HEK293T (cell line): ENCODE results near the gene MNAT1.

Experiments
- ELF4 ChIP-seq: fragments of 450-650 bp; IDR thresholded peaks from 2 replicates; pipeline ENCODE4 v1.6.1; 2017; ENCODE audit warnings: antibody characterized with exemption
- FOXM1 ChIP-seq: fragments of 450-650 bp; IDR thresholded peaks from 2 replicates; pipeline ENCODE4 v1.6.1; 2017; ENCODE audit warnings: mild to moderate bottlenecking, borderline replicate concordance
- LEF1 ChIP-seq: fragments of 450-650 bp; IDR thresholded peaks from 2 replicates; pipeline ENCODE4 v1.6.1; 2017; ENCODE audit warnings: mild to moderate bottlenecking, borderline replicate concordance
- PKNOX1 ChIP-seq: fragments of 450-650 bp; IDR thresholded peaks from 2 replicates; pipeline ENCODE4 v1.6.1; 2016
- TARDBP ChIP-seq: fragments of 450-650 bp; IDR thresholded peaks from 2 replicates; pipeline ENCODE4 v1.6.1; 2016

GRCh38 chr14:60777856-60778578 is 43.5 kb downstream of the MNAT1 start:
- TF ChIP-seq LEF1: no peak
- no peak for TF ChIP-seq PKNOX1
- TF ChIP-seq ELF4: no peak
- no peak for TF ChIP-seq FOXM1
- no peak for TF ChIP-seq TARDBP
